Omental fat pad (tissue), 4 donors: ENCODE results near the gene SMARCAD1. TPM values are rescaled to one million over a fixed set of nuclear protein-coding genes. Genes with fewer than 3 reads are reported as not detected.

Experiments
- ATAC-seq: fragments of 150-250 bp; one replicate; pipeline ENCODE4 v1.9.1; 2016; ENCODE audit warnings: mild to moderate bottlenecking, moderate library complexity; ENCODE audit not compliant: low FRiP score
- DNase-seq: peaks from one replicate; pipeline ENCODE4 v3.0.0-alpha.2; 2019; ENCODE audit warnings: low spot score
- CTCF ChIP-seq, 3 donors: fragments of 450-650 bp; IDR thresholded peaks; one replicate each; pipeline ENCODE4 v1.5.1; 2016 to 2017; ENCODE audit warnings: antibody characterized with exemption in 3 of 3, mild to moderate bottlenecking in 3 of 3, moderate library complexity in 2 of 3
- total RNA-seq, 4 donors: library from RNA; depleted of rRNA; stranded (reverse); fragments of >200 nt; gene quantifications; one replicate each; pipeline ENCODE4 v1.1.0, GENCODE V29; 2016

Gene SMARCAD1
- total RNA-seq, 4 donors from 2014 or later = 16.6 to 31.7 (median 18.9) TPM

- no peak for TF ChIP-seq CTCF (IDR thresholded peaks at IDR 0.05)
- no peak for ATAC-seq
- DNase-seq = no peak
These were observed 32.7 kb downstream of the SMARCAD1 start for GRCh38 chr4:94240384-94240783.

GRCh38 chr4:94244087-94244828 lies 36.6 kb downstream of the SMARCAD1 start:
- ATAC-seq = no peak
- no peak for TF ChIP-seq CTCF (IDR thresholded peaks at IDR 0.05)
- DNase-seq = no peak

GRCh38 chr4:94244829-94245185 lies 37.1 kb downstream of the SMARCAD1 start:
- DNase-seq = no peak
- TF ChIP-seq CTCF (IDR thresholded peaks at IDR 0.05) = no peak
- ATAC-seq = no peak

GRCh38 chr4:94251094-94251493 lies 43.4 kb downstream of the SMARCAD1 start:
- ATAC-seq (no peak), DNase-seq (no peak)
- TF ChIP-seq CTCF (IDR thresholded peaks at IDR 0.05) = no peak

GRCh38 chr4:94253036-94253435 lies 45.4 kb downstream of the SMARCAD1 start:
- no peak for ATAC-seq
- no peak for DNase-seq

GRCh38 chr4:94256144-94256783 lies 48.6 kb downstream of the SMARCAD1 start:
- no peak for DNase-seq
- no peak for ATAC-seq
- TF ChIP-seq CTCF (IDR thresholded peaks at IDR 0.05) = no peak

More at GRCh38 chr4:94253036-94253435, 45.4 kb downstream of the SMARCAD1 start:
- TF ChIP-seq CTCF (IDR thresholded peaks at IDR 0.05) = no peak

GRCh38 chr4:94256828-94257227 lies 49.2 kb downstream of the SMARCAD1 start:
- no peak for ATAC-seq
- no peak for TF ChIP-seq CTCF (IDR thresholded peaks at IDR 0.05)
- DNase-seq = no peak
